Hematopoietic multipotent progenitor cell (in vitro differentiated cells): ENCODE measurements around the gene GPR50. TPM values are rescaled to one million over a fixed set of nuclear protein-coding genes. Genes with fewer than 3 reads are reported as not detected.

ENCODE experiments used
- DNase-seq, 3 donors: peaks; one replicate each; pipeline ENCODE4 v3.0.0-alpha.2; 2011 to 2015; ENCODE audit warnings: low read depth in 2 of 3, low spot score in 2 of 3
- small RNA-seq: library from RNA; depleted of rRNA; stranded (forward); fragments of <200 nt; gene quantifications from one replicate; pipeline ENCODE3, GENCODE V24; 2012
- total RNA-seq: library from RNA; depleted of rRNA; stranded (reverse); fragments of >200 nt; gene quantifications from one replicate; pipeline ENCODE4 v1.2.3, GENCODE V29; 2012

The GPR50 gene
- total RNA-seq, 1 donor, result not detected

- DNase-seq, result no peak
Observed at GRCh38 chrX:151225843-151226242, 49.5 kb downstream of the GPR50 start.

DNA sequence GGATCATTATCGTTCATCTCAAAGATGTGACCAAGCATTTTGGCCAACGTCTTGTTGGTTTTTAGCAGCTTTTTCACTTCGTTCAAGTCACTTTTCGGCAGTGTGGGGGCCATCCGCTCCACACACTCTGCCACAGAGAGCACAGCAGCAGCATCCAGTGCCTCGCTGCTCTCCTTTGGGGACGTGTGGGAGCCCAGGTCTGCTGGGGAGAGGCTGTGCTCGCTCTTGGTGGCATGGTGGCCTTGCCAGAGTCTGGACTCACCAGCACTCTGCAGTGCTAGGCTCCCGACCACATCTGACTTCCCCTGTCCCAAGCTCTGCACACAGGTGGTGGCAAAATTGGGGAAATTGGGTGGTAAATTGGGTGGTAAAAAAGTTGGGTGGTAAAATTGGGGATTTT, 50.6 kb downstream of the GPR50 start:
- DNase-seq, result no peak

DNA sequence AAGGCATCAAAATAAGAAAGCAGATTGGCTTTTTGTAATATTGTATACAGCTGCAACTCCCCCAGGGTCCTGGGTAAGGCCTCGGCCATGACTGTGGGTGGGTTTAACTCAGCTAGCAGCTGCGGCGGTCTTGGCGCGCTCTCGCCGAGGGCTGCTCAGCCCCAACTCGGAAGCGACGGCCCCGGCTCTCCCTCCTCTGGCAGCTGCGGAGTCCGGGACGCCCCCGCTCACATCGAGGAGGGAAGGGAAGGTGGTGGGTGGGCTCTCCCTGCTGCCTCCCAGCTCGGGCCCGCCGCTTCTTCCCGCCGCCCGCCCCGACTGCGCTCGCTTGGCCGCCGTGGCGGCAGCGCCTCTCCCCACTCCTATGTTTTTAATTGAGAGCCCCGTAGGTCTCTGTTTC, 51.2 kb downstream of the GPR50 start:
- DNase-seq, result no peak

DNA sequence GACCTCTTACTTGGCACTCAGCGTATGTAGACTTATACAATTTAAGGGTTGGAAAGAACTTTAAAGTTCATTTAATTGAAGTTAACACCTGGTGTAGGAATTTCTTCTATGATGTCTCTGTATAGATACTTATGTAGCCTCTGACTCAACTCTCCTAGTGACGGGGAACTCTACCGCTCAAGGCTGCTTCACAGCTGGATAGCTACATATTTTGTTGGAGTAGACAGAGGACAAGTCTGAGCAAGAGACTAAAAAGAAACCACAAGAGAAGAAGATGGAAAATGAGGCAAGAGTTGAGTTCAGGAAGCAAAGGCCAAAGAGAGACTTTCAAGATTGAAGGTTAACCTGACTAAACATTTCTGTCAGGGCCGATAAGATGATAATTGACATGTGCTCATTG, 52.6 kb downstream of the GPR50 start:
- no peak for DNase-seq

Small RNAs within 50 kb of the gene (small RNA-seq; reads per million reads assigned to genes)
- not detected for gene MIR4330

Other genes starting within 250 kb of the GPR50 start
- 5.7 TPM for gene HMGB3, start 193.2 kb upstream of the GPR50 start, total RNA-seq
- gene VMA21, start 220.6 kb downstream of the GPR50 start, total RNA-seq, result 36.4 TPM